Mesendoderm (in vitro differentiated cells): ENCODE results near the gene TMEM107.

Experiments
- DNase-seq: peaks from one replicate; pipeline ENCODE4 v3.0.0; 2013
- H2AK5ac ChIP-seq: 2 replicates; pipeline ENCODE4 v1.6.1; 2013; ENCODE audit warnings: low read length, inconsistent platforms
- H2BK120ac ChIP-seq: 2 replicates; pipeline ENCODE4 v1.6.1; 2013; ENCODE audit warnings: low read depth, mild to moderate bottlenecking, low read length, moderate library complexity, mixed read lengths
- H2BK15ac ChIP-seq: replicated peaks from 2 replicates; pipeline ENCODE4 v1.6.1; 2013; ENCODE audit warnings: low read depth, mild to moderate bottlenecking, moderate library complexity
- H2BK5ac ChIP-seq: 2 replicates; pipeline ENCODE4 v1.6.1; 2013; ENCODE audit warnings: low read length, inconsistent platforms
- H3K18ac ChIP-seq: 2 replicates; pipeline ENCODE4 v1.6.1; 2013; ENCODE audit warnings: mild to moderate bottlenecking, low read length, mixed read lengths
- H3K23ac ChIP-seq: one replicate; pipeline ENCODE4 v1.6.1; 2013; ENCODE audit warnings: low read length
- H3K27ac ChIP-seq: 2 replicates; pipeline ENCODE4 v1.5.1; 2013; ENCODE audit warnings: low read depth, mild to moderate bottlenecking, inconsistent platforms, low read length, moderate library complexity
- H3K27me3 ChIP-seq: 2 replicates; pipeline ENCODE4 v1.6.1; 2013; ENCODE audit warnings: low read length, control low read depth, mild to moderate bottlenecking, inconsistent platforms; ENCODE audit not compliant: insufficient read depth, poor library complexity
- H3K36me3 ChIP-seq: 2 replicates; pipeline ENCODE4 v1.6.1; 2013; ENCODE audit warnings: low read length, inconsistent platforms; ENCODE audit not compliant: control insufficient read depth, insufficient read depth
- H3K4ac ChIP-seq: one replicate; pipeline ENCODE4 v1.6.1; 2013; ENCODE audit warnings: low read depth, mild to moderate bottlenecking, low read length, moderate library complexity
- H3K4me1 ChIP-seq: 2 replicates; pipeline ENCODE4 v1.6.1; 2013; ENCODE audit warnings: low read depth, low read length, inconsistent platforms; ENCODE audit not compliant: control insufficient read depth
- H3K4me2 ChIP-seq: 2 replicates; pipeline ENCODE4 v1.6.1; 2013; ENCODE audit warnings: low read length
- H3K4me3 ChIP-seq: 2 replicates; pipeline ENCODE4 v1.5.1; 2013; ENCODE audit warnings: mild to moderate bottlenecking, low read length
- H3K56ac ChIP-seq: one replicate; pipeline ENCODE4 v1.6.1; 2013; ENCODE audit warnings: low read length
- H3K79me1 ChIP-seq: 2 replicates; pipeline ENCODE4 v1.6.1; 2013; ENCODE audit warnings: low read length, inconsistent platforms
- H3K79me2 ChIP-seq: 2 replicates; pipeline ENCODE4 v1.6.1; 2013; ENCODE audit warnings: mild to moderate bottlenecking, low read length; ENCODE audit not compliant: control insufficient read depth, insufficient read depth
- H3K9ac ChIP-seq: 2 replicates; pipeline ENCODE4 v1.6.1; 2013; ENCODE audit warnings: low read length, inconsistent platforms
- H4K5ac ChIP-seq: one replicate; pipeline ENCODE4 v1.6.1; 2013; ENCODE audit warnings: low read length
- H4K8ac ChIP-seq: one replicate; pipeline ENCODE4 v1.6.1; 2013; ENCODE audit warnings: low read depth, mild to moderate bottlenecking, control low read depth, low read length, moderate library complexity
- WGBS: extraction: QIAGEN DNeasy Blood & Tissue Kit; methylation state at CpG from one replicate; pipeline ENCODE4 v1.1.7; 2013; ENCODE audit warnings: low lambda C conversion rate, missing lambda C conversion rate; ENCODE audit not compliant: insufficient coverage; ENCODE audit errors: extremely low coverage; 5-methylcytosine and 5-hydroxymethylcytosine counted together

The TMEM107 gene

DNA sequence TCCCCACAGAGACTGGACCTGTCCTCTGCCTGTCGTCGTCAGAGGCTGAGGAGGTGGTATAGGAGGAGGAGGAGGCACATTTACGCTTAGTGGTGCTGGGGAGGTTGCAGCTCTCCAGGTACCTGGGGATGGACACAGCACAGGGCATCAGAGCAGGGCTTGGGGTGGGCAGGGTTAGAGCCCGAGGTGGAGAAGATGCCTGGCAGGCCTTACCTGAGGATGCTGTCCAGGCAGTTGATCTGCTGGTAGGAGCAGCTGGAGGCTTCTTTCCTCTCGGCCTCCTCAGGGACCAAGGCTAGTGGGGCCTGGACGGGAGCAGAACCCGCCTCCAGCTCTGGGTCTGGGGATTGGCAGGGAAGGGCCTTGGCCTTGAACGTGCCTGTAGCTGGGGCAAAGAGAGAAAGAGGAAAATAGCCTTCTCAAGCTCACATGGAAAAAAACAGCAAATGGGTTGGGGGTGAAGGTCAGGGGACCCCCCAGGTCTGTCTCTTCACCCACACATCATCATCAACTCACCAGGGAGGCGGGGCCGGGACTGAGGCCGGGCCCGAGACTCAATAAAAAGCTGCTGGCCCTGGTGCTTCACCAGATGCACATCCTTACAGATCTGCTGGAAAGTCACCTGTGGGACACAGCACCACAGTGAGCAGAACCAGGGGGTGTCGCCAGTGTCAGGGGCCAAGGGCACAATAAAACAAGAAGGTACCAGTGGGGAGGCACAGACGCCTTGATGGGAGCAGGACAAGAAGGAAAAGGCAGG, 29.6 kb downstream of the TMEM107 start:
- no peak overlapping the region for H2BK15ac ChIP-seq
- no peak overlapping the region for H3K56ac ChIP-seq
- H2BK5ac ChIP-seq, result no peak overlapping the region
- no CpG with 5 or more reads among the region's 14 CpGs for WGBS
- no peak overlapping the region for H2AK5ac ChIP-seq
- peaks cover 7% of the 10 kb centered on the region for H3K79me1 ChIP-seq
- peaks cover 2% of the 10 kb centered on the region for H3K4me1 ChIP-seq
- DNase-seq, result no peak
- H4K8ac ChIP-seq, result no peak overlapping the region
- no peak overlapping the region for H3K4me3 ChIP-seq
- no peaks in the 10 kb centered on the region for H3K27me3 ChIP-seq
- H2BK120ac ChIP-seq, result no peak overlapping the region
- no peak overlapping the region for H3K23ac ChIP-seq
- H3K9ac ChIP-seq, result no peak overlapping the region
- H3K36me3 ChIP-seq, result peaks cover 8% of the 10 kb centered on the region
- no peak overlapping the region for H3K18ac ChIP-seq
- no peak overlapping the region for H3K4me2 ChIP-seq
- H4K5ac ChIP-seq, result no peak overlapping the region
- H3K79me2 ChIP-seq, result peaks cover 2% of the 10 kb centered on the region
- H3K4ac ChIP-seq, result no peak overlapping the region
- no peak overlapping the region for H3K27ac ChIP-seq

DNA sequence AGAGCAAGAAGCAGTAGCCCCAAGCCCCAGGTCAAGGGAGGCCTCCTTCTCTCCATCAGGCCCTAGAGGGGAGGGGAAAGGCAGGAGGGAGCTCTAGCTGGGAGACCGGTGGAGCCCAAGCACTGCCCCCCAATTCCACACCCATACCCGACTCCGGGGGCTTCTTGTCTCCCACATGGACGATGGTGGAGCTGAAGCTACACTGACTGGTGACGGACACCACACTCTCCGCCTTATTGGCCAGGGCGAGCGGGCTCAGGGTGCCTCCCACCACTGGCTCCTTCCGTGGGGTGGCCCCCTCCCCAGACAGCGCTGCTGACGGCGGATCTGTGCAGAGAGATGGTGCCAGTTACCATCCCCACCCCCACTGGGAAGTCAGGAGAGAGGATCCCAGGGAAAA, 30.4 kb downstream of the TMEM107 start:
- H3K27me3 ChIP-seq, result no peaks in the 10 kb centered on the region
- no peak overlapping the region for H4K8ac ChIP-seq
- peaks cover 8% of the 10 kb centered on the region for H3K36me3 ChIP-seq
- H3K18ac ChIP-seq, result no peak overlapping the region
- no peak overlapping the region for H3K56ac ChIP-seq
- H3K4me1 ChIP-seq, result peaks cover under 1% of the 10 kb centered on the region
- no peak overlapping the region for H3K27ac ChIP-seq
- H3K79me1 ChIP-seq, result peaks cover 6% of the 10 kb centered on the region
- no peak overlapping the region for H2AK5ac ChIP-seq
- H2BK15ac ChIP-seq, result no peak overlapping the region
- no peak overlapping the region for H3K9ac ChIP-seq
- no peak overlapping the region for H2BK5ac ChIP-seq
- no peak overlapping the region for H4K5ac ChIP-seq
- WGBS, result no CpG with 5 or more reads among the region's 12 CpGs
- H3K4me2 ChIP-seq, result no peak overlapping the region
- no peak overlapping the region for H2BK120ac ChIP-seq
- H3K4me3 ChIP-seq, result no peak overlapping the region
- H3K79me2 ChIP-seq, result peaks cover 2% of the 10 kb centered on the region
- no peak overlapping the region for H3K23ac ChIP-seq
- no peak overlapping the region for H3K4ac ChIP-seq
- no peak for DNase-seq

DNA sequence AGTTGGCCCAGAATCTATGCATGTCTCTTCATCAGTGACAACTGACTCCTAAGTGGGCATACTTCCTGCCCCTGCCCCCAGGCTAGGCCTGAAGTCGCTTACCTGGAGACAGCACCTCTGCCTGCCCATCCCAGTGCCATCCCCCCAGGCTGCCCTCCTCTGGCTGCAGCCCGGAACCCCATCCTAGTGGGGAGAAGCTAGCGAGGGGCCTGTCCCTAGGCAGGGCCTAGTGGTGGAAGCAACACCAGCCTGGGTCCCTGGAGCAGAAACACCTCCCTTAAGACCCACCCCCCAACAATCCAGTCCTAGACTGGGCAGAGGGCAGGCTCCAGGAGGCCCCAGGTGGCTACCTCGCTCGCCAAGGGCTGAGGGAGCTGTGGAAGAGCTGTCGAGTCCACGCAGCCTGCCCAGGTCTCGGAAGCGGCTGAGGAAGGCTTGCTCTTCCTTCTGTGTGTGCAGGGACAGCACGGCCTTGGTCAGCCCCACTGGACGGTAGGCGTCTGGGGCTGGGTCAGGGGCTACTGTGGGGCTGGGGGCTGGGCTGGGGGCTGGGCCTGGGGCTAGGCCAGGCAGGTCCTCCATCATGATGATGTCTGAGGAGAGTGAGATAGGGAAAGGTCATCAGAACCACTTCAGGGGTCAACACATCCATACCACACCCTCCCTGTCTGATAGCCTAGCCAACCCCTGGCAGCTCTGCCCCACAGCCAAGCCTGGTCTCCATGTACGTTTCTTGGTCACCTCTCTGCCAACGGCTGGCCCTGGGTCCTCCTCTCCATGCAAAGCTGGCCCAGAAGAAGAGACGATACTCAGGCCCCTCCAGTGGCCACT, 31.6 kb downstream of the TMEM107 start:
- no peak overlapping the region for H3K18ac ChIP-seq
- no peaks in the 10 kb centered on the region for H3K4me1 ChIP-seq
- no peak overlapping the region for H3K4me2 ChIP-seq
- H2BK5ac ChIP-seq, result no peak overlapping the region
- no peaks in the 10 kb centered on the region for H3K27me3 ChIP-seq
- H3K9ac ChIP-seq, result no peak overlapping the region
- H3K4ac ChIP-seq, result no peak overlapping the region
- no peak overlapping the region for H3K23ac ChIP-seq
- H3K4me3 ChIP-seq, result no peak overlapping the region
- no peak overlapping the region for H4K8ac ChIP-seq
- no peak overlapping the region for H2BK15ac ChIP-seq
- H2BK120ac ChIP-seq, result no peak overlapping the region
- no peaks in the 10 kb centered on the region for H3K79me2 ChIP-seq
- peaks cover 6% of the 10 kb centered on the region for H3K36me3 ChIP-seq
- H2AK5ac ChIP-seq, result no peak overlapping the region
- H3K27ac ChIP-seq, result no peak overlapping the region
- H3K56ac ChIP-seq, result no peak overlapping the region
- WGBS, result no CpG with 5 or more reads among the region's 15 CpGs
- no peak for DNase-seq
- no peaks in the 10 kb centered on the region for H3K79me1 ChIP-seq
- H4K5ac ChIP-seq, result no peak overlapping the region

DNA sequence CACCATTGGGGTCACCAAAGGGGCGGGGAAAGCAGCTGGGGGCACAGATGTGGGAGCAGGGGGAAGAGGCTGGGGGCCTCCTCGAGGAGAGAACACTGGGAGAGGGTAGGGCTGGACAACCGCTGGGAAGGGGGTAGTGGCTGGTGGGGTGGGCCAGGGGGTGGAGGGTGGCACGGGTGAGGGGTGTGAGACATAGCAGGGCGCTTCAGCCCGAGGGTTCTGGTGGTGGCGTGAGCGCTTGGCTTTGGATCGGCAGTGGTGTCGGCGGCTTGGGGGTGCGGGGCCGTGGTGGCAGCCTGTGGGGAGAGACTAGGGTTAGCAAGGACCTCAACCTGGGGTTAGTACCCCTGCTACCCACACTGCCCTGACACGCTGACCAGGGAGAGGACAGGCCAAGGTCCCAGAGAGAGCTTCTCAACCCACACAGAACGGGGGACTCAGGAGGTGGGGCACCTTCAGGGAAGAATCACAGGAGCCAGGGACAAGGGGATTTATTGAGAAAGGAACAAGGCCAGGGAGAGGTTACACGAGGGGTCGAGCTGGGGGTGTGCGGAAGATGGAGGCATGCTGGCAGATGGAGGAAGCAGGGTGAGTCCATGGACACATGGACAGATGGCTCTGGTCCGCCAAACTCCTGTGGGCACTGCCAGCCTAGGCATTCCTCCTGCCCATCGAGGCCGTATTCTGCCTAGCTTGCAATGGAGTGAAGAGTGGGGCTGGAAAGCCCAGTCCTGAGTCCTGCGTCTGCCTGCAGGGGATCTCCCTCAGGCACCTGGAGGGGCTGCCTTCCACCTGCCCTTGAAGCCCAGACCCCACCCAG, 32.4 kb downstream of the TMEM107 start:
- WGBS, result no CpG with 5 or more reads among the region's 22 CpGs
- Histone ChIP-seq H3K4me2 (no peak overlapping the region), H3K4ac (no peak overlapping the region), H2BK5ac (no peak overlapping the region), H2BK15ac (no peak overlapping the region), H3K18ac (no peak overlapping the region), H2AK5ac (no peak overlapping the region), H3K27ac (no peak overlapping the region), H3K23ac (no peak overlapping the region), H4K5ac (no peak overlapping the region), H3K9ac (no peak overlapping the region), H3K36me3 (peaks cover 6% of the 10 kb centered on the region), H3K56ac (no peak overlapping the region), H3K4me3 (no peak overlapping the region), H3K79me1 (no peaks in the 10 kb centered on the region), H4K8ac (no peak overlapping the region), H3K27me3 (no peaks in the 10 kb centered on the region), H3K79me2 (no peaks in the 10 kb centered on the region), H3K4me1 (no peaks in the 10 kb centered on the region), H2BK120ac (no peak overlapping the region)
- DNase-seq, result no peak

DNA sequence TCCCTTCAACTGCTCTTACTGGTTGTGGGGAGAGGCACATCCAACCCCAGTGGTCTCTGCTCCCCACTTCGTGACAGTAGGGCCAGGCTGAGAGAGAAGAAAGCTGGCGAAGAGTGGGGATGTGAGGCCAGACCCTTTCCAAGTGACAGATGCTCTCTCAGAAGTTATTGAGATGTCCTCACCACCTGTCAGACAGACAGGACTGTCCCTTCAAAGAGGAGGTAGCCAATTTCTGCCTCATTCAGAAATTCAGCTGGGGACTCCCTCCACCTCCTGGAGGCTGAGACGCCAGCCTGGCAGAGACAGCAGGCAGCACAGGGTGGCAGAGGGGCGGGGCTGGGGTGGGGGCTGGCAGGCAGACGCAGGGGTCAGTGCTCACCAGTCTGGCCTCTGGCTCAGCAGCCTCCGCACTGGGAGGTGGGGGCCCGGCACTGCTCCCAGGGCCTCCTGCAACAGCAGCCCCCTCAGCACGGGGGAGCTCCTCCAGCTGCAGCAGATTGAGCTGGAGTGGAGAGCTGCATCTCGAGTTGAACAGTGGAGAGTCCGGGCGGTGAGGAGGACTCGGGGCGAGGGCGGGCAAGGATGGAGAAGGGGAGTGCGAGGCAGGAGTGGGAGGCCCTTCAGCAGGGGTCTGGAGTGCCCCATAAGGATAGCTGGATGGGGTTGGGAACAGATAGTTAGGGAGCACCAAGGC, 33.1 kb downstream of the TMEM107 start:
- H2BK15ac ChIP-seq, result no peak overlapping the region
- H3K18ac ChIP-seq, result no peak overlapping the region
- no peak overlapping the region for H3K27ac ChIP-seq
- H2BK5ac ChIP-seq, result no peak overlapping the region
- no peaks in the 10 kb centered on the region for H3K4me1 ChIP-seq
- no peak overlapping the region for H3K4ac ChIP-seq
- H3K23ac ChIP-seq, result no peak overlapping the region
- no peak overlapping the region for H3K4me3 ChIP-seq
- H3K9ac ChIP-seq, result no peak overlapping the region
- no peak overlapping the region for H2BK120ac ChIP-seq
- H4K5ac ChIP-seq, result no peak overlapping the region
- no peaks in the 10 kb centered on the region for H3K79me1 ChIP-seq
- DNase-seq, result no peak
- no peak overlapping the region for H4K8ac ChIP-seq
- no peaks in the 10 kb centered on the region for H3K27me3 ChIP-seq
- H3K56ac ChIP-seq, result no peak overlapping the region
- WGBS, result no CpG with 5 or more reads among the region's 15 CpGs
- H3K36me3 ChIP-seq, result peaks cover 6% of the 10 kb centered on the region
- no peaks in the 10 kb centered on the region for H3K79me2 ChIP-seq
- no peak overlapping the region for H3K4me2 ChIP-seq
- H2AK5ac ChIP-seq, result no peak overlapping the region
